HG03175 (cell line): ENCODE data around the gene ZNF771.
A peak's percentile ranks its signal among the peaks of the same experiment; 100 is the strongest.
"Not testable (repeated sequence)": the region's sequence is repeated elsewhere in the genome, so short reads cannot be mapped to it uniquely, and the experiment has no call there.

ENCODE experiments used
- ATAC-seq: cut with Tn5 transposase; IDR thresholded peaks from one replicate; pipeline ENCODE4 v1.9.1; 2021; ENCODE audit warnings: mild to moderate bottlenecking, moderate library complexity; ENCODE audit not compliant: unreplicated experiment

ZNF771 gene

DNA sequence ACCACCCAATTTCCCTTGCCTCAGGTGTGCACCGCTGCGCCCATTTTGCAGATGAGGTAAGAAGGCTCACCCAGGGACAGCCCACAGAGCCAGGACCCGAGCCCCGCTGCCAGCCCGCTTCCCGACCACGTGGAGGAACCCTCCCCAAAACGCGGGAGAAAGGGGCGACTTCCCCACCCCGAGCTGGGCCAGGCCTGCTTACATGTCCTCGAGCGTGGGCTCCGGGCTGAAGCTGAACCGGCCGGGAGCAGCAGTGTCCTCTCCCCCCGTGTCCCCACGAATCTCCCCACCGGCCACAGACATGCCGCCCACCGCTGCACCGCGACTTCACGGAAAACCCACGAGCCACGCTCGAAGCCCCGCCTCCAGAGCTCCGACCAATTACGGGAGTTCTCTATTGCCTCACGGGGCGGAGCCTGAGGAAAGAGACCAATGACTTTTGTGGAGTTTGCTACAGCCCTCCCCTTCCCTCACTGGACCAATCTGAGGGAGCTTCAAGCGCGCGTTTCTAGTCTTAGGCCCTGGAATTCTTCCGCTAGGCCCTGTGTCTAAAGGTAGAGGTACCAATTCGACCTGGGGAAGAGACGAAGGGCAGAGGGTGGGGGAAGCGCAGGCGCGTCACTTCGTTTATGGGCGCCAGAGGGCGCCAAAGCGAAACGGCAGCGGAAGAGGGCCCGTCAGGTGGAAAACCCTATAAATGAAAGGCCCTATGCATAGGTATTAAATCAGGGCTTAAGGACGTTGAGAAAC lies 22.4 kb downstream of the ZNF771 start, which contains the start of gene DCTPP1:
TSS of gene DCTPP1 (minus strand) at position 353 of the 750 bp plus-strand sequence. CDS start at position 303, 50 bp downstream.
- ATAC-seq = peak; percentile 97

- ATAC-seq = no peak
Observed at GRCh38 chr16:30430428-30430970, 23.1 kb downstream of the ZNF771 start.

DNA sequence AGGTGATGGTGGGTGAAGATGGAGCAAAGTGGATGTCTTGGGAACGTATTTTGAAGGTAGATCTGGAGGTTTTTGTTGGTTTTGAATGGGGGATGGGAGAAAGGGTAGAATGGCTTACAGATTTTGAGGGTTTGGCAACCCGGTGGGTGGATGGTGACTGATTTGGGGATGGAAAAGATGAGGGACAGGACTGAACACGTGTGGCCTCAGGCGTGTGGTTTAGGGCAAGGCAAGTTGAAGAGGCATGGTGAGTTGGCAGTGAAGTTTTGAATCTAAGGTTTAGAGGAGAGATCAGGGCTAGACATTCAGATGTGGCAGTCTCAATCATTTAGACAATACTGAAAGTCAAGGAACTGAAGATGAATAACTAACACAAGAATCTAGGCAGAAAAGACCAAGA lies 27.4 kb downstream of the ZNF771 start:
- ATAC-seq = no peak

GRCh38 chr16:30437511-30438046 lies 30.2 kb downstream of the ZNF771 start:
- no peak for ATAC-seq

DNA sequence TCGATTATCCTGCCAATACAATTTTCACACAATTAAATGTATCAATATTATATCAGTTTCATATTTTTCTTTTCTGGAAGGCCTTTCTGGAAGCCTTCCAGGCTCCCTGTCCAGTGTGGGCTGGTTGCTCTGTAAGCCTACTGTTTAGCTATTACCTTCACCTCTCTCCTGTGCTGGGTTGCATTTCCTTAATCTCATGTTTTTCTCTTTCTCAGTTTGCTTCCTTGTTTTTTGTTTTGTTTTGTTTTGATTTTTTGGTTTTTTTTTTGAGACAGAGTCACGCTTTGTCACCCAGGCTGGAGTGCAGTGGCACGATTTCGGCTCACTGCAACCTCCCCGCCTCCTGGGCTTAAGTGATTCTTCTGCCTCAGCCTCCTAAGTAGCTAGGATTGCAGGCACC lies 31.4 kb downstream of the ZNF771 start:
- no peak for ATAC-seq

GRCh38 chr16:30439720-30440348 lies 32.4 kb downstream of the ZNF771 start:
- ATAC-seq = no peak

DNA sequence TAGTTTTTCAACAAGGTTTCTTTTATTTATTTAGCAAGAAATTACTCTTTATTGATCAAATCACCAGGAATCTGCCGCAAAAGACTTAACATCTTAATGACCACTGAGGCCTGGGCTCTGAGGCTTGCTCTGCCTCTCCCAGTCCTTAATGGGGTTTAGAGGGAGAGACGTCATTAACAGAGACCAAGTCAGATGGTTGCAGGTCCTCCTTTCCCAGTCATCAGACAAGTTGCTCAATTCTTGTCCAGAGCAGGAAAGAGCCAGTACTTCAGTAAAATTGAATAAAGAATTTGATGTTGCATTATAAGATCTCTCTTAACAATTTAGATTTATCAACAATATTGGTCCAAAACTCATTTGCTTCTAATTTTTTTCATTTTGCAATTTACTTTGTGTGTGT lies 36.2 kb downstream of the ZNF771 start:
- no peak for ATAC-seq

GRCh38 chr16:30444231-30445148 lies 37.1 kb downstream of the ZNF771 start:
- ATAC-seq = no peak

DNA sequence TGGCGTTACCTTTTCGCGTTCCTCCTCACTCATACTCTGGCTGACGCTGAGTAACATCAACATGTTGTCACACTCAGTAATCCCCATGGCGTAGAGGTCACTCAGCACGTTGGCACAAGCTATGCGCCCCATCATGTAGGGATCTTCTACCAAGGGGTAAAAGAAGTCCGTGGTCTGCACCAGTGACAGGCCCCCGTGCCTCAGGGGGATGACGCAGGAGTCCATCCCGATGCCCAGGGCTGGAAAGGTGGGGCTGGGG lies 37.7 kb downstream of the ZNF771 start:
- no peak for ATAC-seq

GRCh38 chr16:30445408-30446202 lies 38.2 kb downstream of the ZNF771 start, which contains the start of gene SEPHS2:
Gene SEPHS2 (minus strand): TSS chr16:30445874. CDS start chr16:30445727, 147 bp downstream.
- peak; percentile 90 for ATAC-seq

GRCh38 chr16:30446203-30446595 lies 38.8 kb downstream of the ZNF771 start:
- no peak for ATAC-seq

GRCh38 chr16:30447512-30448226 lies 40.3 kb downstream of the ZNF771 start:
- no peak for ATAC-seq

DNA sequence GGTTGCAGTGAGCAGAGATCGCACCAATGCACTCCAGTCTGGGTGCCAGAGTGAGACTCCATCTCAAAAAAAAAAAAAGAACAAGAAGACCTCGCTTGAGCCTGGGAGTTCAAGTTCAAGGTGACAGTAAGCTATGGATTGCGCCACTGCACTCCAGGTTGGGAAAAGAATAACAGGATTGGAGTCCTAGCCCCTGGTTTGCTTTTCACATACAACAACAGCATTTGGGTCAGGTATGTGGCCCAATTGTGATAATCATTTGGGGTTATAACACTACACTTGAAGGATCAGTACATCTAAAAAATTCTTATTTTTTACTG lies 41.7 kb downstream of the ZNF771 start:
- no peak for ATAC-seq

DNA sequence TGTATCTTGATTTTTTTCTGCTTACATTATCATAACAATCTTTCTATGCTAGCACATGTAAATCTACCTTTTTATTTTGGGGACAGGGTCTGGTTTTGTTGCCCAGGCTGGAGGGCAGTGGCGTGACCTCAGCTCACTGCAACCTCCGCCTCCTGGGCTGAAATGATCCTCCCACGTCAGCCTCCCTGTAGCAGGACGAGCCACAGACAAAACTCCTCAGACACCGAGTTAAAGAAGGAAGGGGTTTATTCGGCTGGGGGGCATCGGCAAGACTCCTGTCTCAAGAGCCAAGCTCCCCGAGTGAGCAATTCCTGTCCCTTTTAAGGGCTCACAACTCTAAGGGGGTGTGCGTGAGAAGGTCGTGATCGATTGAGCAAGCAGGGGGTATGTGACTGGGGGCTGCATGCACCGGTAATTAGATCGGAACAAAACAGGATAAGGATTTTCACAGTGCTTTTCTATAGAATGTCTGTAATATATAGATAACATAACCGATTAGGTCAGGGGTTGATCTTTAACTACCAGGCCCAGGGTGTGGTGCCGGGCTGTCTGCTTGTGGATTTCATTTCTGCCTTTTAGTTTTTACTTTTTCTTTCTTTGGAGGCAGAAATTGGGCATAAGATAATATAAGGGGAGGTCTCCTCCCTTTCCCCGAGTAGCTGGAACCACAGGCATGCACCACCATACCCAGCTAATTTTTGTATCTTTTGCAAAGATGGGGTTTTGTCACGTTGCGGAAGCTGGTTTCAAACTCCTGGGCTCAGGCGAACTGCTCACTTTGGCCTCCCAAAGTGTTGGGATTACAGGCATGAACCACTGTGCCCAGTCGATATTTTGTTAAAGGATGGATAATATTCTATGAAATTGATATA lies 45.5 kb downstream of the ZNF771 start:
- not testable (repeated sequence) for ATAC-seq

DNA sequence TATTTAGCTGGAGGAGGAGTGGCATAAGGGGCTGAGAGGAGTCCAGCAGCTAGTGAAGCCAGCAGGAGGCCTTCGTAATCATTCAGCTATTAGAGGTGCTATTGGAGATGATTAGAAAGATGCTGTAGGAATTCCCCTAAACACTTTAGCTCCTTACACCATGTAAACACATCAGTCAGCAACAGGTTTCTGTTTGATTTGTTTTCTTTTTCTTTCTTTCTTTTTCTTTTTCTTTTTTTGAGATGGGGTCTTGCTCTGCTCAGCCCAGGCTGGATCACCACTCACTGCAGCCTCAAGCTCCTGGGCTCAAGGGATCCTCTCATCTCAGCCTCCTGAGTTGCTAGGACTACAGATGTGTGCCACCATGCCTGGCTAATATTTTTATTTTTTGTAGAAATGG lies 48.9 kb downstream of the ZNF771 start:
- ATAC-seq = no peak

GRCh38 chr16:30457256-30457655 lies 49.9 kb downstream of the ZNF771 start:
- ATAC-seq = no peak

GRCh38 chr16:30457743-30458560 lies 50.5 kb downstream of the ZNF771 start:
- no peak for ATAC-seq
